ENCODE measurements around the gene MEGF6. TPM values are rescaled to one million over a fixed set of nuclear protein-coding genes. Genes with fewer than 3 reads are reported as not detected.
"Not testable (repeated sequence)": the region's sequence is repeated elsewhere in the genome, so short reads cannot be mapped to it uniquely, and the experiment has no call there.

Gene MEGF6
- total RNA-seq, 1 donor from 2014 or later, result 194 TPM

GRCh38 chr1:3578433-3578805, 32.9 kb downstream of the MEGF6 start:
- no peaks in the 10 kb centered on the region for H3K9me3 ChIP-seq
- H3K4me1 ChIP-seq, result peaks cover 8 to 15% of the 10 kb centered on the region in 2 donors
- no peak for DNase-seq (ENCODE audit: low spot score in 2 of 2)
- TF ChIP-seq CTCF (IDR thresholded peaks at IDR 0.05), result no peak
- no peak overlapping the region for H3K4me3 ChIP-seq
- no peaks in the 10 kb centered on the region for H3K27me3 ChIP-seq
- intact Hi-C loops (cut with DNase I), result no loop called here
- H3K27ac ChIP-seq, result peak overlapping the region in 1 of 2 donors; percentile 50
- no peaks in the 10 kb centered on the region for H3K36me3 ChIP-seq

GRCh38 chr1:3577711-3578432, 33.4 kb downstream of the MEGF6 start:
- Histone ChIP-seq H3K36me3 (no peaks in the 10 kb centered on the region), H3K9me3 (no peaks in the 10 kb centered on the region), H3K4me1 (peaks cover 12 to 20% of the 10 kb centered on the region in 2 donors), H3K4me3 (no peak overlapping the region), H3K27me3 (no peaks in the 10 kb centered on the region), H3K27ac (peak overlapping the region in 1 of 2 donors; percentile 50)
- DNase-seq (ENCODE audit: low spot score in 2 of 2), result no peak
- intact Hi-C loops (cut with DNase I), result no loop called here
- TF ChIP-seq CTCF (IDR thresholded peaks at IDR 0.05), result no peak

- Histone ChIP-seq H3K9me3 (no peaks in the 10 kb centered on the region), H3K4me3 (no peak overlapping the region), H3K4me1 (peaks cover 12 to 21% of the 10 kb centered on the region in 2 donors), H3K27me3 (no peaks in the 10 kb centered on the region), H3K36me3 (no peaks in the 10 kb centered on the region), H3K27ac (peak overlapping the region in 1 of 2 donors; percentile 40)
- no peak for TF ChIP-seq CTCF (IDR thresholded peaks at IDR 0.05)
- intact Hi-C loops (cut with DNase I), result no loop called here
- DNase-seq (ENCODE audit: low spot score in 2 of 2), result no peak
Observed at GRCh38 chr1:3577300-3577699, 34.0 kb downstream of the MEGF6 start.

GRCh38 chr1:3575993-3576392, 35.3 kb downstream of the MEGF6 start:
- H3K27me3 ChIP-seq, result no peaks in the 10 kb centered on the region
- H3K4me1 ChIP-seq, result peaks cover 12 to 21% of the 10 kb centered on the region in 2 donors
- no peaks in the 10 kb centered on the region for H3K36me3 ChIP-seq
- no peak for TF ChIP-seq CTCF (IDR thresholded peaks at IDR 0.05)
- H3K9me3 ChIP-seq, result no peaks in the 10 kb centered on the region
- H3K27ac ChIP-seq, result no peak overlapping the region
- no peak overlapping the region for H3K4me3 ChIP-seq
- intact Hi-C loops (cut with DNase I), result no loop called here
- DNase-seq (ENCODE audit: low spot score in 2 of 2), result no peak

GRCh38 chr1:3575515-3575914, 35.8 kb downstream of the MEGF6 start:
- H3K27me3 ChIP-seq; H3K27ac ChIP-seq; intact Hi-C loops (cut with DNase I); DNase-seq (ENCODE audit: low spot score in 2 of 2); H3K9me3 ChIP-seq; H3K4me3 ChIP-seq; H3K36me3 ChIP-seq: not testable (repeated sequence)
- peaks cover 12 to 21% of the 10 kb centered on the region in 2 donors for H3K4me1 ChIP-seq

GRCh38 chr1:3573500-3573899, 37.8 kb downstream of the MEGF6 start:
- no peak for TF ChIP-seq CTCF (IDR thresholded peaks at IDR 0.05)
- Histone ChIP-seq H3K27ac (peak overlapping the region; percentile 61 to 72), H3K4me1 (peaks cover 12 to 21% of the 10 kb centered on the region in 2 donors), H3K27me3 (no peaks in the 10 kb centered on the region), H3K4me3 (no peak overlapping the region), H3K36me3 (no peaks in the 10 kb centered on the region), H3K9me3 (no peaks in the 10 kb centered on the region)
- intact Hi-C loops (cut with DNase I), result no loop called here
- no peak for DNase-seq (ENCODE audit: low spot score in 2 of 2)

GRCh38 chr1:3572638-3573037, 38.7 kb downstream of the MEGF6 start:
- intact Hi-C loops (cut with DNase I); H3K9me3 ChIP-seq; DNase-seq (ENCODE audit: low spot score in 2 of 2); H3K36me3 ChIP-seq; H3K27ac ChIP-seq; H3K4me3 ChIP-seq; H3K27me3 ChIP-seq: not testable (repeated sequence)
- peaks cover 10 to 18% of the 10 kb centered on the region in 2 donors for H3K4me1 ChIP-seq

Measured in ascending aorta (tissue), 2 donors.